ENCODE results near the gene SEZ6L2.
"Not testable (repeated sequence)": the region's sequence is repeated elsewhere in the genome, so short reads cannot be mapped to it uniquely, and the experiment has no call there.

Gene SEZ6L2

GRCh38 chr16:29873319-29873718 is 26.0 kb downstream of the SEZ6L2 start:
- TF ChIP-seq TARDBP (IDR thresholded peaks at IDR 0.05), result no peak
- TF ChIP-seq PKNOX1 (IDR thresholded peaks at IDR 0.05), result no peak
- TF ChIP-seq ARNT (IDR thresholded peaks at IDR 0.05), result no peak
- no peak for TF ChIP-seq LEF1 (IDR thresholded peaks at IDR 0.05; ENCODE audit: borderline replicate concordance)
- TF ChIP-seq HDGF (IDR thresholded peaks at IDR 0.05; ENCODE audit: borderline replicate concordance), result no peak
- TF ChIP-seq CTBP1 (IDR thresholded peaks at IDR 0.05; ENCODE audit: borderline replicate concordance), result no peak
- TF ChIP-seq SP1 (IDR thresholded peaks at IDR 0.05), result no peak
- TF ChIP-seq ZNF384 (IDR thresholded peaks at IDR 0.05), result no peak
- no peak for TF ChIP-seq FOXM1 (IDR thresholded peaks at IDR 0.05; ENCODE audit: borderline replicate concordance)
- TF ChIP-seq L3MBTL2 (conservative IDR thresholded peaks at IDR 0.05), result no peak
- no peak for TF ChIP-seq FOXK2 (IDR thresholded peaks at IDR 0.05)
- TF ChIP-seq FOXA1 (IDR thresholded peaks at IDR 0.05), result no peak
- TF ChIP-seq BHLHE40 (IDR thresholded peaks at IDR 0.05; ENCODE audit: borderline replicate concordance), result no peak
- ChIA-PET CTCF (interaction anchor here (1.0 kb wide), 1 partner anchor 10 kb away, joined by 3 read pairs; the partner anchor contains the start of gene CDIPT), POLR2A (interaction anchor here (1.0 kb wide), 1 partner anchor 66 kb away, joined by 3 read pairs; no protein-coding TSS in a partner anchor)
- no peak for DNase-seq (ENCODE audit: extremely low spot score)

GRCh38 chr16:29871822-29872546 is 27.4 kb downstream of the SEZ6L2 start:
- ChIA-PET CTCF (no interaction called here), POLR2A (interaction anchor here (0.8 kb wide), 1 partner anchor 9 kb away, joined by 4 read pairs; the partner anchor contains the start of gene CDIPT)
- DNase-seq (ENCODE audit: extremely low spot score), result no peak
- TF ChIP-seq FOXM1 (IDR thresholded peaks at IDR 0.05; ENCODE audit: borderline replicate concordance) (no peak), LEF1 (IDR thresholded peaks at IDR 0.05; ENCODE audit: borderline replicate concordance) (no peak), L3MBTL2 (conservative IDR thresholded peaks at IDR 0.05) (no peak), ZNF384 (IDR thresholded peaks at IDR 0.05) (no peak), ELF4 (IDR thresholded peaks at IDR 0.05) (no peak), TARDBP (IDR thresholded peaks at IDR 0.05) (no peak), FOXA1 (IDR thresholded peaks at IDR 0.05) (no peak), PKNOX1 (IDR thresholded peaks at IDR 0.05) (no peak), BHLHE40 (IDR thresholded peaks at IDR 0.05; ENCODE audit: borderline replicate concordance) (no peak), NFRKB (IDR thresholded peaks at IDR 0.05) (no peak), SUZ12 (IDR thresholded peaks at IDR 0.05) (no peak), SP1 (IDR thresholded peaks at IDR 0.05) (no peak), ARNT (IDR thresholded peaks at IDR 0.05) (no peak), CTBP1 (IDR thresholded peaks at IDR 0.05; ENCODE audit: borderline replicate concordance) (no peak), HDGF (IDR thresholded peaks at IDR 0.05; ENCODE audit: borderline replicate concordance) (no peak), FOXK2 (IDR thresholded peaks at IDR 0.05) (no peak)

- not testable (repeated sequence) for DNase-seq (ENCODE audit: extremely low spot score)
- POLR2A ChIA-PET, result interaction anchor here (0.8 to 2.0 kb wide), 2 partner anchors 53 to 57 kb away, joined by 3 to 7 read pairs; partner anchors contain the start of genes KCTD13 and PAGR1
- CTCF ChIA-PET, result interaction anchor here (0.7 to 1.3 kb wide), 2 partner anchors 21 to 52 kb away, joined by 3 to 4 read pairs; no protein-coding TSS in a partner anchor
Observed at GRCh38 chr16:29869067-29869466, 30.3 kb downstream of the SEZ6L2 start.

- ChIA-PET POLR2A (interaction anchor here (0.8 to 2.0 kb wide), 3 partner anchors 32 to 58 kb away, joined by 3 to 7 read pairs (median 4); partner anchors contain the start of genes KCTD13 and PAGR1), CTCF (interaction anchor here (0.7 to 1.3 kb wide), 3 partner anchors 9 to 51 kb away, joined by 3 to 4 read pairs (median 4); no protein-coding TSS in a partner anchor)
- no peak for DNase-seq (ENCODE audit: extremely low spot score)
- TF ChIP-seq SP1 (IDR thresholded peaks at IDR 0.05), result no peak
- no peak for TF ChIP-seq FOXM1 (IDR thresholded peaks at IDR 0.05; ENCODE audit: borderline replicate concordance)
- no peak for TF ChIP-seq LEF1 (IDR thresholded peaks at IDR 0.05; ENCODE audit: borderline replicate concordance)
- TF ChIP-seq ARNT (IDR thresholded peaks at IDR 0.05), result no peak
- TF ChIP-seq PKNOX1 (IDR thresholded peaks at IDR 0.05), result no peak
- no peak for TF ChIP-seq FOXK2 (IDR thresholded peaks at IDR 0.05)
- TF ChIP-seq FOXA1 (IDR thresholded peaks at IDR 0.05), result no peak
- TF ChIP-seq L3MBTL2 (conservative IDR thresholded peaks at IDR 0.05), result no peak
- TF ChIP-seq HDGF (IDR thresholded peaks at IDR 0.05; ENCODE audit: borderline replicate concordance), result no peak
- TF ChIP-seq ZNF384 (IDR thresholded peaks at IDR 0.05), result no peak
- no peak for TF ChIP-seq SUZ12 (IDR thresholded peaks at IDR 0.05)
- TF ChIP-seq ELF4 (IDR thresholded peaks at IDR 0.05), result no peak
- TF ChIP-seq BHLHE40 (IDR thresholded peaks at IDR 0.05; ENCODE audit: borderline replicate concordance), result no peak
- no peak for TF ChIP-seq NFRKB (IDR thresholded peaks at IDR 0.05)
- no peak for TF ChIP-seq CTBP1 (IDR thresholded peaks at IDR 0.05; ENCODE audit: borderline replicate concordance)
- no peak for TF ChIP-seq TARDBP (IDR thresholded peaks at IDR 0.05)
Observed at GRCh38 chr16:29868396-29869009, 30.8 kb downstream of the SEZ6L2 start.

GRCh38 chr16:29864205-29864604 is 35.1 kb downstream of the SEZ6L2 start:
- ChIA-PET POLR2A (interaction anchor here (0.6 to 2.5 kb wide), 6 partner anchors 11 to 165 kb away, joined by 3 to 8 read pairs (median 4); partner anchors contain the start of genes KCTD13, PAGR1 and TAOK2), CTCF (interaction anchor here (1.0 kb wide), 1 partner anchor 97 kb away, joined by 3 read pairs; the partner anchor contains the start of gene TMEM219)
- DNase-seq (ENCODE audit: extremely low spot score), result no peak
- TF ChIP-seq BHLHE40 (IDR thresholded peaks at IDR 0.05; ENCODE audit: borderline replicate concordance), result no peak
- TF ChIP-seq ARNT (IDR thresholded peaks at IDR 0.05), result no peak
- no peak for TF ChIP-seq HDGF (IDR thresholded peaks at IDR 0.05; ENCODE audit: borderline replicate concordance)
- TF ChIP-seq FOXM1 (IDR thresholded peaks at IDR 0.05; ENCODE audit: borderline replicate concordance), result no peak
- no peak for TF ChIP-seq L3MBTL2 (conservative IDR thresholded peaks at IDR 0.05)
- no peak for TF ChIP-seq FOXK2 (IDR thresholded peaks at IDR 0.05)
- TF ChIP-seq PKNOX1 (IDR thresholded peaks at IDR 0.05), result no peak
